Measurements from ENCODE around the gene LRRC40.
"Not testable (repeated sequence)": the region's sequence is repeated elsewhere in the genome, so short reads cannot be mapped to it uniquely, and the experiment has no call there.

The LRRC40 gene

DNA sequence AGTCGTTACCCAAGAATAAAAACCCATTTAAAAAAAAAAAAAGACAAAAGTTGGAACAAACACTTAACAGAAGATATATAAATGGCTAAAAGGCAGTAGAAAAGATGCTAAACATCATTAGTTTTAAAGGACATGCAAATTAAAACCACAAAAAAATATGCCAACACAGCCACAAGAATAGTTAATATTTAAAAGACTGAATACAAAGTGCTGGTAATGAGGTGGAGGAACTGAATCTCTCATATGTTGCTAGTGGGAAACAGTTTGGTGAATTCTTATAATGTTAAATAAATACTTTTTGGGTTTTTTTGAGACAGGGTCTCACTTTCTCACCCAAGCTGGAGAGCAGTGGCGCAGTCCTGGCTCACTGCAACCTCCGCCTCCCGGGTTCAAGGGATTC is 10.0 kb downstream of the LRRC40 start:
- ChIA-PET CTCF (no interaction called here), POLR2A (ENCODE audit: low non-redundant PET) (no interaction called here)
- no peak overlapping the region for H3K27ac ChIP-seq
- TF ChIP-seq CTCF (conservative IDR thresholded peaks at IDR 0.05; ENCODE audit: low read depth) = no peak
- no peak for DNase-seq (ENCODE audit: low spot score)

DNA sequence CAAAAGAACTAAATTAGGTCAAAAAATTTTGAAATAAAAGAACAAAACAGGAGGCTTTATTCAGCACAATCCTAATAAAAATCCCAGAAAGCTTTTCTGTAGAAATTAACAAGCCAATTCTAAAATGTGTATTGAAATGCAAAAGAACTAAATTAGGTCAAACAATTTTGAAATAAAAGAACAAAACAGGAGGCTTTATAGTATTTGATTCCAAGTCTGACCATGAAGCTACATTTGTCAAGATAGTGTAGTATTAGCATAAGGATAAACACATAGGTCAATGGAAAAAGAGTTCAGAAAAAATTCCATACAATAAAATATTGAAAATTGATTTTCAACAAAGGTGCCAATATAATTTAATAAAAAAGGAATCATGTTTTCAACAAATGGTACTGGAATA is 10.8 kb downstream of the LRRC40 start:
- no peak for TF ChIP-seq CTCF (conservative IDR thresholded peaks at IDR 0.05; ENCODE audit: low read depth)
- CTCF ChIA-PET = no interaction called here
- no peak for DNase-seq (ENCODE audit: low spot score)
- POLR2A ChIA-PET (ENCODE audit: low non-redundant PET) = no interaction called here
- H3K27ac ChIP-seq = no peak overlapping the region

DNA sequence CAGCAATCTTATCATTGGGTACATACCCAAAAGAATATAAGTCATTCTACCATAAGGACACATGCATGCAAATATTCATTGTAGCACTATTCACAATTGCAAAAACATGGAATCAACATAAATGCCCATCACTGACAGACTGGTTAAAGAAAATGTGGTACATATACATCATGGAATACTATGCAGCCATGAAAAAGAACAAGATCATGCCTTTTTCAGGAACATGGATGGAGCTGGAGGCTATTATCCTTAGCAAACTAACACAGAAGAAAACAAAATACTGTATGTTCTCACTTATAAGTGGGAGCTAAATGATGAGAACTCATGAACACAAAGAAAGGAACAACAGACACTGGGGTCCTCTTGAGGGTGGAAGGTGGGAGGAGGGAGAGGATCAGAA is 12.9 kb downstream of the LRRC40 start:
- H3K27ac ChIP-seq; DNase-seq (ENCODE audit: low spot score); POLR2A ChIA-PET (ENCODE audit: low non-redundant PET); CTCF ChIA-PET: not testable (repeated sequence)

DNA sequence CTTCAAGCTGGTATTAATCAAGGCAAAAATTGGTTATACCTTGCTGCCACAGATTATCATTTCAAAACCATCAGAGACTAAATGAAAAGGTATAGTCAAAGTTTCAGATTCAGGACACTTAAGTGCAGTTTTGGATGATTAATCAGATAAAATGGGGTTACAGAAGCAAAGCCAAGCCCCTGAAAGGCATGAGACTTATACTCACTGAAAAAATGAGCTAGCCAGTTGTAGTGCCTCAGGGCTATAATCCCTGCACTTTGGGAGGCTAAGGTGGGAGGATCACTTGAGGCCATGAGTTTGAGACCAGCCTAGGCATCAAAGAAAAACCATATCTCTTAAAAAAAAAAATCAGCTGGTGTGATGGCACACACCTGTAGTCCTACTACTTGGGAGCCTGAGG is 15.2 kb downstream of the LRRC40 start:
- DNase-seq (ENCODE audit: low spot score) = no peak
- no peak for TF ChIP-seq CTCF (conservative IDR thresholded peaks at IDR 0.05; ENCODE audit: low read depth)
- H3K27ac ChIP-seq = no peak overlapping the region
- POLR2A ChIA-PET (ENCODE audit: low non-redundant PET) = no interaction called here
- CTCF ChIA-PET = interaction anchor here (0.6 kb wide), 1 partner anchor 52 kb away, joined by 3 read pairs; no protein-coding TSS in a partner anchor

- no peak overlapping the region for H3K27ac ChIP-seq
- ChIA-PET POLR2A (ENCODE audit: low non-redundant PET) (no interaction called here), CTCF (no interaction called here)
- no peak for DNase-seq (ENCODE audit: low spot score)
- TF ChIP-seq CTCF (conservative IDR thresholded peaks at IDR 0.05; ENCODE audit: low read depth) = no peak
Measured at GRCh38 chr1:70188522-70188921, 16.9 kb downstream of the LRRC40 start.

- H3K27ac ChIP-seq; POLR2A ChIA-PET (ENCODE audit: low non-redundant PET); CTCF ChIA-PET; DNase-seq (ENCODE audit: low spot score): not testable (repeated sequence)
Measured at GRCh38 chr1:70185181-70185580, 20.2 kb downstream of the LRRC40 start.

DNA sequence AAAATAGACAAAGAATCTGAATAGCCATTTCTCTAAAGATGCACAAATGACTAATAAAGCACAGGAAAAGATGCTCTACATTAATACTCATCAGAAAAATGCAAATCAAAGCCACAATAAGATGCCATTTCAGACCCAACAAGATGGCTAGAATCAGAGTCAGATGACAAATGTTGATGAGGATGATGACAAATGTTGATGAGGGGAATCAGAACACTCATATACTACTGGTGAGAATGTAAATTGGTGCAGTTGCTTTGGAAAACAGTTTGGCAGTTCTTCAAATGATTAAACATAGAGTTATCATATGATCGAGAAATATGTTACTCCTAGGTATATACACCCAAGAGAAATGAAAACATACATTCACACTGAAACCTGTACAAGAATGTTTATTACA is 33.9 kb downstream of the LRRC40 start:
- TF ChIP-seq CTCF (conservative IDR thresholded peaks at IDR 0.05; ENCODE audit: low read depth) = no peak
- H3K27ac ChIP-seq = no peak overlapping the region
- ChIA-PET CTCF (no interaction called here), POLR2A (ENCODE audit: low non-redundant PET) (interaction anchor here (0.5 kb wide), 1 partner anchor 244 kb away, joined by 3 read pairs; no protein-coding TSS in a partner anchor)
- DNase-seq (ENCODE audit: low spot score) = no peak
